HepG2 (cell line): Measurements from ENCODE around the gene CACNG7. TPM values are rescaled to one million over a fixed set of nuclear protein-coding genes. Genes with fewer than 3 reads are reported as not detected.
A peak's percentile ranks its signal among the peaks of the same experiment; 100 is the strongest.

Source experiments
- BATF2 ChIP-seq: sonication (generic); formaldehyde crosslinking; IDR thresholded peaks from 2 replicates; pipeline ENCODE4 v1.8.0; 2022; ENCODE audit warnings: mild to moderate bottlenecking, missing genetic modification reagents, moderate library complexity
- GATA4 ChIP-seq: sonication (generic); IDR thresholded peaks from 2 replicates; pipeline ENCODE4 v1.6.1; 2016; ENCODE audit warnings: antibody characterized with exemption, low read depth, borderline replicate concordance
- HOXA5 ChIP-seq: sonication (generic); formaldehyde crosslinking; IDR thresholded peaks from 2 replicates; pipeline ENCODE4 v1.4.0; 2020; ENCODE audit warnings: missing genetic modification reagents
- RNF219 ChIP-seq: sonication (generic); formaldehyde crosslinking; IDR thresholded peaks from 2 replicates; pipeline ENCODE4 v1.5.0; 2020; ENCODE audit warnings: mild to moderate bottlenecking, missing genetic modification reagents
- SMARCC2 ChIP-seq: fragments of 450-650 bp; IDR thresholded peaks from 2 replicates; pipeline ENCODE4 v1.6.1; 2017; ENCODE audit warnings: antibody characterized with exemption, mild to moderate bottlenecking
- SP1 ChIP-seq, 2 experiments: fragments of 450-650 bp in 1 of 2; sonication (generic) in 1 of 2; formaldehyde crosslinking in 1 of 2; IDR thresholded peaks; 2 replicates each; pipeline versions ENCODE4 v1.4.0 to v1.6.1; 2016 to 2020; ENCODE audit warnings: missing genetic modification reagents in 1 of 2
- THYN1 ChIP-seq: sonication (generic); formaldehyde crosslinking; IDR thresholded peaks from 2 replicates; pipeline ENCODE4 v1.8.1; 2023; ENCODE audit warnings: low read depth, mild to moderate bottlenecking, moderate library complexity, missing genetic modification reagents, borderline replicate concordance
- YEATS2 ChIP-seq: sonication (generic); formaldehyde crosslinking; IDR thresholded peaks from 2 replicates; pipeline ENCODE4 v1.4.0; 2020; ENCODE audit warnings: missing genetic modification reagents, borderline replicate concordance
- ZNF232 ChIP-seq: sonication (generic); formaldehyde crosslinking; IDR thresholded peaks from 2 replicates; pipeline ENCODE4 v1.4.0; 2020; ENCODE audit warnings: missing genetic modification reagents, borderline replicate concordance
- ZNF318 ChIP-seq: sonication (generic); formaldehyde crosslinking; IDR thresholded peaks from 2 replicates; pipeline ENCODE4 v1.4.0; 2020; ENCODE audit warnings: mild to moderate bottlenecking, missing genetic modification reagents
- ZNF383 ChIP-seq: sonication (generic); formaldehyde crosslinking; IDR thresholded peaks from 2 replicates; pipeline ENCODE4 v1.4.0; 2020; ENCODE audit warnings: missing genetic modification reagents, mild to moderate bottlenecking, borderline replicate concordance
- ZNF598 ChIP-seq: sonication (generic); formaldehyde crosslinking; IDR thresholded peaks from 2 replicates; pipeline ENCODE4 v1.5.1; 2020; ENCODE audit warnings: mild to moderate bottlenecking, missing genetic modification reagents, borderline replicate concordance
- polyA plus RNA-seq, 8 experiments: library from polyadenylated mRNA; depleted of rRNA in 3 of 8; stranded (reverse) in 7 of 8; unstranded in 1 of 8; fragments of >200 nt; fragmentation: Illumina TruSeq in 4 of 8; extraction: Trizol in 4 of 8; gene quantifications; 2 replicates each; pipeline versions ENCODE4 v1.2.1 to v1.2.3, GENCODE V29; 2011 to 2016; ENCODE audit warnings: low read depth in 4 of 8, missing spikeins in 1 of 8, mixed read lengths in 1 of 8; ENCODE audit not compliant: insufficient read depth in 1 of 8
- total RNA-seq, 5 experiments: library from RNA; depleted of rRNA; stranded (reverse); fragments of >200 nt; fragmentation: Illumina TruSeq; extraction: Trizol; gene quantifications; 2 replicates each; pipeline ENCODE4 v1.2.3, GENCODE V29; 2016; ENCODE audit warnings: low read depth in 1 of 5
- TF ChIP-seq, protein P1 (sequence below): IDR thresholded peaks from 2 replicates; pipeline ENCODE4 v1.6.1; 2016; ENCODE audit warnings: missing biosample characterization, missing genetic modification reagents, low read depth

The CACNG7 gene
- total and polyA plus RNA-seq, 2 of the 13 experiments (the other 11 are each of a cell fraction or from before 2014, with no cell fraction given) = not detected

GRCh38 chr19:53881482-53882390, 27.3 kb upstream of the CACNG7 start, which contains the start of gene PRKCG (continued):
- no peak for TF ChIP-seq ZNF318 (CRISPR knock-in tag)
- no peak for TF ChIP-seq BATF2
- TF ChIP-seq, protein P1, sequence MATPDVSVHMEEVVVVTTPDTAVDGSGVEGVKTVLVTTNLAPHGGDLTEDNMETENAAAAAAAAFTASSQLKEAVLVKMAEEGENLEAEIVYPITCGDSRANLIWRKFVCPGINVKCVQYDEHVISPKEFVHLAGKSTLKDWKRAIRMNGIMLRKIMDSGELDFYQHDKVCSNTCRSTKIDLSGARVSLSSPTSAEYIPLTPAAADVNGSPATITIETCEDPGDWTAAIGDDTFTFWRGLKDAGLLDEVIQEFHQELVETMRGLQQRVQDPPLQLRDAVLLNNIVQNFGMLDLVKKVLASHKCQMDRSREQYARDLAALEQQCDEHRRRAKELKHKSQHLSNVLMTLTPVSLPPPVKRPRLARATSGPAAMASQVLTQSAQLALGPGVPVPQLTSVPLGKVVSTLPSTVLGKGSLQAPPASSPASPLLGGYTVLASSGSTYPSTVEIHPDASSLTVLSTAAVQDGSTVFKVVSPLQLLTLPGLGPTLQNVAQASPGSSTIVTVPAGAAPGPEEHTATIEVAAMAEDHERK (CRISPR knock-in tag) = no peak
- TF ChIP-seq ZNF232 = no peak
- 0 out of 2 replicates have a peak, but pooled peaks have one; percentile 56 for TF ChIP-seq HOXA5 (CRISPR knock-in tag)
- TF ChIP-seq YEATS2 (CRISPR knock-in tag) = no peak
- no peak for TF ChIP-seq ZNF598
- TF ChIP-seq THYN1 = no peak
- no peak for TF ChIP-seq SP1 (IDR thresholded peaks at IDR 0.05)
- TF ChIP-seq SP1 (CRISPR knock-in tag; IDR thresholded peaks at IDR 0.05) = no peak
- no peak for TF ChIP-seq RNF219 (CRISPR knock-in tag)
- no peak for TF ChIP-seq ZNF383 (CRISPR knock-in tag)
- no peak for TF ChIP-seq GATA4
- TF ChIP-seq SMARCC2 = no peak
